ENCODE measurements around the gene PRPF38B.

- TF ChIP-seq CTCF (IDR thresholded peaks at IDR 0.05) (no peak), HOXB5 (CRISPR knock-in tag; IDR thresholded peaks at IDR 0.05) (no peak), SMC3 (IDR thresholded peaks at IDR 0.05) (no peak)
Measured at GRCh38 chr1:108669679-108670078, 22.4 kb upstream of the PRPF38B start.

Measured in A549 (cell line).